ENCODE measurements around the gene DNAJC1. TPM values are rescaled to one million over a fixed set of nuclear protein-coding genes. Genes with fewer than 3 reads are reported as not detected.

DNAJC1 gene
- total RNA-seq, 2 donors from 2014 or later = 28.9 to 56.9 TPM

DNA sequence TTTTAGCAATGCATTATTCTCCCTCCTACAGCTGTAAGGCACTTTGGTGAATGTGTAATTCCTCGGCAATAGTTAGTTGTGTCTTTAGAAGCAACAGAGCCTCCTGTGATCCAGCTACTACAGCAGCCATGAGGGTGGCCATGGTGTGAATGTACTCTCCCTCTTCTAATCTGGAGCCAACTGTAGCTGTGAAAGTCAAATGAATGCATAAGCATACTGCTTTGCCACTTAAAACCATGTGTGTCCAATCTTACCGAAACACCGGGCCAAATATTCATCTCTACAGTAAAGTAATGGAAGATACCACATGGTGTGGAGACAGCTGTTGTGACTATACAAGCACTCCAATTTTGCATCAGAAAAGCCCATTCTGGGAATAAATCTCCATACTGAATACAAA, 195.0 kb downstream of the DNAJC1 start:
- H3K4me1 ChIP-seq = no peaks in the 10 kb centered on the region
- no peak for DNase-seq (ENCODE audit: low spot score)
- no peaks in the 10 kb centered on the region for H3K27me3 ChIP-seq
- TF ChIP-seq, protein P1, sequence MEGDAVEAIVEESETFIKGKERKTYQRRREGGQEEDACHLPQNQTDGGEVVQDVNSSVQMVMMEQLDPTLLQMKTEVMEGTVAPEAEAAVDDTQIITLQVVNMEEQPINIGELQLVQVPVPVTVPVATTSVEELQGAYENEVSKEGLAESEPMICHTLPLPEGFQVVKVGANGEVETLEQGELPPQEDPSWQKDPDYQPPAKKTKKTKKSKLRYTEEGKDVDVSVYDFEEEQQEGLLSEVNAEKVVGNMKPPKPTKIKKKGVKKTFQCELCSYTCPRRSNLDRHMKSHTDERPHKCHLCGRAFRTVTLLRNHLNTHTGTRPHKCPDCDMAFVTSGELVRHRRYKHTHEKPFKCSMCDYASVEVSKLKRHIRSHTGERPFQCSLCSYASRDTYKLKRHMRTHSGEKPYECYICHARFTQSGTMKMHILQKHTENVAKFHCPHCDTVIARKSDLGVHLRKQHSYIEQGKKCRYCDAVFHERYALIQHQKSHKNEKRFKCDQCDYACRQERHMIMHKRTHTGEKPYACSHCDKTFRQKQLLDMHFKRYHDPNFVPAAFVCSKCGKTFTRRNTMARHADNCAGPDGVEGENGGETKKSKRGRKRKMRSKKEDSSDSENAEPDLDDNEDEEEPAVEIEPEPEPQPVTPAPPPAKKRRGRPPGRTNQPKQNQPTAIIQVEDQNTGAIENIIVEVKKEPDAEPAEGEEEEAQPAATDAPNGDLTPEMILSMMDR (IDR thresholded peaks at IDR 0.05) = no peak
- H3K9me3 ChIP-seq = no peaks in the 10 kb centered on the region
- H3K27ac ChIP-seq = no peak overlapping the region
- H3K4me3 ChIP-seq = no peak overlapping the region
- no peaks in the 10 kb centered on the region for H3K36me3 ChIP-seq

DNA sequence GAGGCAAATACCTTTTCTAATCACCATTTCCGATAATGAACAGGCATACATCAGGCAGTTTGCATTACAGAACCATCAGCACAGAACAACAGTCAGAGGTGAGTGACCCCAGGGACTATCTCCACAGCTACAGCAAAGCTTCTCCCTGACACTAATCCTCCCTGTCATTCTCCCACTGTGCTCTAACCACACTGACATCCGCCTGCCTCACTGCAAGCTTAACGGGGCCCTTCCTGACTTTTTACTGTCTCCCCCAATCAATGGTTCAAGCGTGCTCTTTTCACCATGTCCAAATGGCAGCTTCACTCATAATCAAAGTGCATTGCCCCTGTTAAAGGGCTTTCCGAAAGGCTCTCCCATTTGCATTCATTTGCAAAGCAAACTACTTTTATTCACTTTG, 196.3 kb downstream of the DNAJC1 start:
- no peaks in the 10 kb centered on the region for H3K36me3 ChIP-seq
- DNase-seq (ENCODE audit: low spot score) = no peak
- TF ChIP-seq, protein P1 (IDR thresholded peaks at IDR 0.05) = no peak
- no peak overlapping the region for H3K4me3 ChIP-seq
- no peaks in the 10 kb centered on the region for H3K4me1 ChIP-seq
- H3K9me3 ChIP-seq = no peaks in the 10 kb centered on the region
- H3K27ac ChIP-seq = no peak overlapping the region
- no peaks in the 10 kb centered on the region for H3K27me3 ChIP-seq

DNA sequence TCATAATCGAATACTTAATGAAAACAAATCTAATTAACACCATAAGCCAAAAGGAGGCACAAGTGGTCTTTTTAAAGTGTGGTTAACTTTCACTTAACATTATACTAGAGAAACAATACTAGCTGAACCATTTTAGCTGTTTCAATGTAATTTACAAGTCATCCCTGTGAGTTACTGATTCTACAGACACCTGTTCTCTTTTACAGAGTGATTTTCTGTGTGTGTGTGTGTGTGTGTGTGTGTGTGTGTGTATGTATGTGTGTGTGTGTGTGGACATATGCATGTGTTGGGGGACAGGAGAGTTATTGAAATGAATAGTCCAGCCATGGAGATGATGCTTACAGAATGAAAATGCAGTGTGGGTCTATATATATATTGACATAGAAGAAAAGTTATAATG, 200.2 kb downstream of the DNAJC1 start:
- no peaks in the 10 kb centered on the region for H3K9me3 ChIP-seq
- no peak for DNase-seq (ENCODE audit: low spot score)
- no peak overlapping the region for H3K4me3 ChIP-seq
- H3K27ac ChIP-seq = no peak overlapping the region
- no peaks in the 10 kb centered on the region for H3K27me3 ChIP-seq
- TF ChIP-seq, protein P1 (IDR thresholded peaks at IDR 0.05) = no peak
- H3K36me3 ChIP-seq = no peaks in the 10 kb centered on the region
- H3K4me1 ChIP-seq = no peaks in the 10 kb centered on the region

DNA sequence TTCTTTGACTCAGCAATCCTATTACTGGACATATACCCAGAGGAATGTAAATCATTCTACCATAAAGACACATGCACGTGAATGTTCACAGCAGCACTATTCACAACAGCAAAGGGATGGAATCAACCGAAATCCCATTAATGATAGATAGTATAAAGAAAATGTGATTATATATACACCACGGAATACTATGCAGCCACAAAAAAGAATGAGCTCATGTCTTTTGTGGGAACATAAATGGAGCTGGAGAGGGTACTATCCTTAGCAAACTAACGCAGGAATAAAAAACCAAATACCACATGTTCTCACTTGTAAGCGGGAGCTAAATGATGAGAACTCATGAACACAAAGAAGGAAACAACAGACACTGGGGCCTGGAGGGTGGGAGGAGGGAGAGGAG, 201.9 kb downstream of the DNAJC1 start:
- TF ChIP-seq, protein P1 (IDR thresholded peaks at IDR 0.05) = no peak
- Histone ChIP-seq H3K4me3 (no peak overlapping the region), H3K9me3 (no peaks in the 10 kb centered on the region), H3K4me1 (no peaks in the 10 kb centered on the region), H3K36me3 (no peaks in the 10 kb centered on the region), H3K27ac (no peak overlapping the region), H3K27me3 (no peaks in the 10 kb centered on the region)
- no peak for DNase-seq (ENCODE audit: low spot score)

DNA sequence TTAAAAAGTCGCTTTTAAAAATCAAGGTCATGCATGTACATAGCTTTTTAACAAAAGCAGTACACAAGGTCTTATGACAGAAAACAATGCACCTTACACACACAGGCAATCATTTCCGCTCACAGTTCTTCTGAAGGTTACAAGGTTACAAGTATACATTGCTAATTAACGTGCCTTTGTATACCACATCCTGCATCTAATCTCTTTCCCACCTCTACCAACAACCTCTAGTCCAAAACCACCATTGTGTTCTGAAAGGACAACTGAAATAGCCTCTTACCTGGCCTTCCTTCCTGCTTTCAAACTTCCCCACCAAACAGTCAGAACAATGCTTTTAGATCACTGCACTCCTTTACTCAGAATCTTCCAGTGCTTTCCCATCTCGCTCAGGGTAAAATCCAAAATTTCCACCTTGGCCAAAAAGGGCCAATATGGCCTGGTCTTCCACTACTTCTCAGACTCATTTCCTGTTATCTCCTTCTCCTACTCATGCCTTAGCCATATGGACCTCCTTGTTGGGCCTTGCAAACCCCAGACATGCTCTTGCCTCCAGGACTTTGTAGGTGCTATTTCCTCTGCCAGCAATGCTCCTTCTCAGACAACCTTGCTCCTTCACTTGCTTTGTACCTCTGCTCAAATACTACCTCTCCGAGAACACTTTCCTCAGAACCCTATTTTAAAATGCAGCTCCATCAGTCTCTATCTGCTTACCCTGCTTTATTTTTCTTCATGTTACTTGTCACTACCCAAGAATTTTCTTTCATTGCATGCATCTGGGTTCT, 205.4 kb downstream of the DNAJC1 start:
- no peaks in the 10 kb centered on the region for H3K27me3 ChIP-seq
- no peaks in the 10 kb centered on the region for H3K4me1 ChIP-seq
- TF ChIP-seq, protein P1 (IDR thresholded peaks at IDR 0.05) = no peak
- H3K36me3 ChIP-seq = no peaks in the 10 kb centered on the region
- H3K4me3 ChIP-seq = no peak overlapping the region
- H3K9me3 ChIP-seq = no peaks in the 10 kb centered on the region
- no peak overlapping the region for H3K27ac ChIP-seq
- DNase-seq (ENCODE audit: low spot score) = no peak

DNA sequence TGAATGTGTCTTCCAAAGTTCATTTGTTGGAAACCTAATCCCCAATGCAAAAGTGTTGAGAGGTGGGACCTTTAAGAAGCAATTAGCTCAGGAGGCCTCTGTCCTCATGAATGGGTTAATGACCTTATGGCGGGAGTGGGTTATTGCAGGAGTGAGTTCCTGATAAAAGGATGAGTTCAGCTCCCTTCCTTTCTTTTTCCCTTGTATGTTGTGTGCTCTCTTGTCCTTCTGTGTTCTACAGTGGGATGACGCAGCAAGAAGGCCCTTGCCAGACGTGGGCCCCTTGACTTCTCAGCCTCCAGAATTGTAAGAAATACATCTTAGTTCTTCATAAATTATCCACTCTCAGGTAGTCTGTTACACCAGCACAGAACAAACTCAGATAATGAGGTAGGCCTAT, 206.0 kb downstream of the DNAJC1 start:
- no peaks in the 10 kb centered on the region for H3K9me3 ChIP-seq
- no peaks in the 10 kb centered on the region for H3K36me3 ChIP-seq
- DNase-seq (ENCODE audit: low spot score) = no peak
- H3K27me3 ChIP-seq = no peaks in the 10 kb centered on the region
- H3K27ac ChIP-seq = no peak overlapping the region
- H3K4me3 ChIP-seq = no peak overlapping the region
- no peaks in the 10 kb centered on the region for H3K4me1 ChIP-seq
- TF ChIP-seq, protein P1 (IDR thresholded peaks at IDR 0.05) = no peak

Data from right atrium auricular region (tissue), 2 donors.